Liver (tissue), 3 donors: ENCODE results near the gene THAP9.

Experiments used
- ATF3 ChIP-seq: IDR thresholded peaks from 2 replicates; pipeline ENCODE4 v1.6.1; 2016; ENCODE audit warnings: antibody characterized with exemption
- CTCF ChIP-seq: fragments of 150-350 bp; IDR thresholded peaks from 2 replicates; pipeline ENCODE4 v1.5.1; 2017; ENCODE audit warnings: improper control_type of control experiment, low read depth, low read length; ENCODE audit not compliant: missing input control
- EGR1 ChIP-seq, 2 donors: IDR thresholded peaks; 2 replicates each; pipeline ENCODE4 v1.6.1; 2016 to 2018; ENCODE audit warnings: antibody characterized with exemption in 2 of 2, low read depth in 2 of 2
- FOXA1 ChIP-seq: IDR thresholded peaks from 2 replicates; pipeline ENCODE4 v1.6.1; 2016; ENCODE audit warnings: antibody characterized with exemption
- GABPA ChIP-seq, 2 donors: IDR thresholded peaks in 1 of 2; conservative IDR thresholded peaks in 1 of 2; 2 replicates each; pipeline ENCODE4 v1.6.1; 2016; ENCODE audit warnings: antibody characterized with exemption in 2 of 2, mild to moderate bottlenecking in 1 of 2, moderate library complexity in 1 of 2
- HNF4A ChIP-seq, 2 donors: conservative IDR thresholded peaks; 2 replicates each; pipeline ENCODE4 v1.6.1; 2016; ENCODE audit warnings: antibody characterized with exemption in 2 of 2, mild to moderate bottlenecking in 2 of 2
- JUND ChIP-seq, 2 donors: IDR thresholded peaks; 2 replicates each; pipeline ENCODE4 v1.6.1; 2016; ENCODE audit warnings: antibody characterized with exemption in 2 of 2
- MAX ChIP-seq: IDR thresholded peaks from 2 replicates; pipeline ENCODE4 v1.6.1; 2016; ENCODE audit warnings: antibody characterized with exemption
- NR2F2 ChIP-seq: IDR thresholded peaks from 2 replicates; pipeline ENCODE4 v1.6.1; 2016; ENCODE audit warnings: antibody characterized with exemption
- RAD21 ChIP-seq, 2 donors: IDR thresholded peaks; 2 replicates each; pipeline ENCODE4 v1.6.1; 2016; ENCODE audit warnings: antibody characterized with exemption in 2 of 2, mild to moderate bottlenecking in 2 of 2
- REST ChIP-seq: IDR thresholded peaks from 2 replicates; pipeline ENCODE4 v1.6.1; 2016; ENCODE audit warnings: antibody characterized with exemption, mild to moderate bottlenecking
- TAF1 ChIP-seq: conservative IDR thresholded peaks from 2 replicates; pipeline ENCODE4 v1.6.1; 2016; ENCODE audit warnings: antibody characterized with exemption, mild to moderate bottlenecking
- YY1 ChIP-seq: IDR thresholded peaks from 2 replicates; pipeline ENCODE4 v1.6.1; 2016; ENCODE audit warnings: antibody characterized with exemption, mild to moderate bottlenecking
- ZBTB33 ChIP-seq: IDR thresholded peaks from 2 replicates; pipeline ENCODE4 v1.6.1; 2016; ENCODE audit warnings: antibody characterized with exemption
- donor health status: healthy.
- donor health status: healthy.

- TF ChIP-seq EGR1 (IDR thresholded peaks at IDR 0.05; ENCODE audit: low read depth in 2 of 2) (no peak), CTCF (no peak), REST (no peak), GABPA (IDR thresholded peaks at IDR 0.05 in 1 of 2, conservative IDR thresholded peaks at IDR 0.05 in 1 of 2) (no peak), YY1 (no peak), ATF3 (no peak), TAF1 (no peak), HNF4A (conservative IDR thresholded peaks at IDR 0.05) (no peak), FOXA1 (no peak), MAX (no peak), RAD21 (IDR thresholded peaks at IDR 0.05) (no peak), JUND (IDR thresholded peaks at IDR 0.05) (no peak), ZBTB33 (no peak), NR2F2 (no peak)
Observed at GRCh38 chr4:82899374-82900065, 1.0 kb upstream of the THAP9 start.
